GM12801 (cell line): Measurements from ENCODE around the gene AQP7.

Experiments used
- CTCF ChIP-seq: IDR thresholded peaks from one replicate; pipeline ENCODE4 v1.5.1; 2011; ENCODE audit warnings: control low read depth; ENCODE audit not compliant: insufficient read length; ENCODE audit errors: extremely low read depth

AQP7 gene

GRCh38 chr9:33416996-33417395 is 14.6 kb upstream of the AQP7 start:
- no peak for TF ChIP-seq CTCF

DNA sequence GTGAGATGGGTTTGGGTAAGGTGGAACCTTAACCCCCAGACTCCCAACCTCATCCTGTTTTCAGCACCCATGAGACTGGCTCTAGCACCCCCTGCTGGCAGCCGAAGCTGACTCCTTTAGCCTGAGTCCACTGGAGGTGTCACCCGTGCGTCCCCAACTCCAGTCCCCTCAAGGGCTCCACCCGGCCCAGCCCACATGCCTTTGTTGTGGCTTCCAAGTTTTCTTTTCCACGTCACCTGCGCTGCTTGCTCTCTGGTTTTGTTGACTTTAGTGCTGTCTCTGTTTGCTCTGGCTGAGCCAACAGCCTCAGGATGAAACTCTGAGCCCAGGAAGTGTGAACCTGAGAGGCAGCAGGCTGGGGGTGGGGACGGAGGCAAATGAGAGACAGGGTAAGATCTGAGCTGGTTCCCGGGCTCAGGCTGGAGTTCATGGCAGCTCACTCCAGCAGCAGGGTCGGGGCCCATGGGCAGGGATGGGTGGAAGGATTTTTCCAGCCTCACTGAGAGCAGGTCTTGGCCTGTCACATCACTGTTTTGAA is 13.2 kb upstream of the AQP7 start:
- no peak for TF ChIP-seq CTCF

GRCh38 chr9:33414889-33415500 is 12.6 kb upstream of the AQP7 start:
- no peak for TF ChIP-seq CTCF

DNA sequence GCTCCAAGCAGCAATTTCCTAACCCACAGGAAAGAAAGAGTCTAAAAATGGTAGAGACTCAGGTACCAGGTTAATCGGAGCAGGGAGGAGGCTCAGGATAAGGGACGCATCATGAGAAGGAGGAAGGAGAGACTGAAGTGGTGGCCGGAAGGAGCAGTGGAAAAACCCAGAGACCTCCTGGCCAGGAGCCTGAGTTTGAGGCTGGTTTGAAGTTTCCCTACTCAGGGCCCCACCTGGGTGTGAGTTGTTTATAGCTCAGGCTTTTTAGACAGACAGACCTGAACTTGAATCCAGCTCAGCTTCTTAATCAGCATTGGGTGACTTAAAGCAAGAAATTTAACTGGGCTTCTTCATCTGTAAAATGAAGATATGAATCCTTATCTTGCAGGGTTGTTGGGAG is 11.9 kb upstream of the AQP7 start:
- no peak for TF ChIP-seq CTCF

DNA sequence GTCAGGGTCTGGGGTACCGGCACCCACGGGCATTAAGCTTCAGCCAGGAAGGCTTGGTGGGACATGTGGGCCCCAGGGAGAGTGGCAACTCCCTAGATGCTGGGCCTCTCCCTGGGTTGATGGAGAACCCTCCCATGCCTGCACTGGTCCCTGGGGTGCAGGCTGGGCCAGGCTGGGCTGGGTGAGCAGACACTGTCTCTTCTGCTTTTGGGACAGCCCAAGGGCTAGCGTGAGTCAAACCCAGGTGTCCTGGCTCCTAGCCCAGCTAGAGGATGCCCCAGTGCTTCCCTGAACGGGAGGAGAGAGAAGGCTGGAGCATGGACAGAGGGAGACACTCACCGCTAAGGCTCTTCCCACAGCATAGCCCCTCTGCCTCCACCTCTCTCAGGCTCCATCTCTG is 5.7 kb upstream of the AQP7 start:
- no peak for TF ChIP-seq CTCF

DNA sequence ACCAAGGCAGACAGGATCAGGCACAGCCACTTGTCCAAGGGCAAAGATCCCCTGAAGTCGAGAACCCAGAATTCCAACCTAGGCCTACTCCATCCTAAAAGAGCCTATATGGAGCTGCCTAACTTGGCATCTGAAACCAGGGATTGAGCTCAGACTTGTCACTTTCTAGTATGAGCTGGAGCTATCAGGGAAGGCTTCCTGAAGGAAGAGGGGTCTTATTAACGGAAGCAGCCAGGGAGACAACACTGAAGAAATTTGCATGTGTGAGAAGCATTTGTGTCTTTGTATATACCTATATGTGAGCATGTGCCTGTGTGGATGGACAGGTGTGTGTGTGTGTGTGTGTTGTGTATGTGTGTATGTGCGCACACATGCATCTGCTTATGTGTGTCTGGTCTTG is 4.7 kb upstream of the AQP7 start:
- TF ChIP-seq CTCF, result no peak

GRCh38 chr9:33404788-33405362 is 2.5 kb upstream of the AQP7 start:
- no peak for TF ChIP-seq CTCF
